Measurements from ENCODE around the gene MRPS9.

Gene MRPS9

DNA sequence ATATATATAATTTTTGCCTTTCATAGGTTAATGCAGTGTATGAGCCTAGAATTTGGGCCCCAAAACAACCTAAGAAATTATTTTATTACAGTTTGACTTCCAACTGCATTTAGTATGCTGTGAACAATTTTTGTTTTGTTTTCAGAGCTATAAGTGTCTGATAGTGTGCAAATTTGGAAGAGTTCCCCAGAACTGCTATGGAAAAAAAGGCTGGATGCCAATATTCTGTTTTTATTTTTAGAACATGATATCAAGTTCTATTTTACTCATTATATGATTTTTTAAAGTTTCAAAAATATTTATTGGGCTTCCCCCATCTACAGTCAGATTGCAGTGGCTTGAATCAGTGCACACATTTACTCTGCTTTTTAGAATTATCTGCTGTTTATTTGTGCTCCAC is 42.6 kb downstream of the MRPS9 start:
- no peak for DNase-seq

DNA sequence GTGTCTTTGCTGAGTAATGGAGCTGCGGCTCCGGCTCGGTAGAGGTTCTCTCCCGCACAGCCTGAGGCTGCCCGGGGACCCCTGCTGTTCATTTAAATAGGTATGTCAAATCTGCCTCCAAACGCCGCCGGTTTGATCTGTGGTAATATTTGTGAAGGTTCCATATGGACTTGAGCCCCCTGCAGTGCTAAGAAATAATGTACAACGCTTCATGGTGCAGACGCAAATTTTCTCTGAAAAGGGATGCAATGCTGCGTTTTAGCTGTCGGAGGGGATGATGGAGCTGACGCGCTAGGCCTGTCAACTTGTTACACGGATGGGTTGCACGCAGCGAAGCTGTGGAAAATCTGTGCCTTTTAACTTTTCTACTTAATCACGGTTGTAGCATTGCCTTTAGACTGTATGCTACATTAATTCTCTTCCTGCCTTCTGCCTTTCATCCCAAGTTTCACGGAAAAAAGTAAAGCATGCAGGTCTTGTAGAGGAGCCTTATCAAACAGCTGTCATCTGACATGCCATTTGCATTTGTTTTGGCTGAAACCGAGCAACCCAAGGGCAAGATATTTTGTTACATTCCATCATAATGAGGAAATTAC is 43.2 kb downstream of the MRPS9 start:
- DNase-seq: no peak

DNA sequence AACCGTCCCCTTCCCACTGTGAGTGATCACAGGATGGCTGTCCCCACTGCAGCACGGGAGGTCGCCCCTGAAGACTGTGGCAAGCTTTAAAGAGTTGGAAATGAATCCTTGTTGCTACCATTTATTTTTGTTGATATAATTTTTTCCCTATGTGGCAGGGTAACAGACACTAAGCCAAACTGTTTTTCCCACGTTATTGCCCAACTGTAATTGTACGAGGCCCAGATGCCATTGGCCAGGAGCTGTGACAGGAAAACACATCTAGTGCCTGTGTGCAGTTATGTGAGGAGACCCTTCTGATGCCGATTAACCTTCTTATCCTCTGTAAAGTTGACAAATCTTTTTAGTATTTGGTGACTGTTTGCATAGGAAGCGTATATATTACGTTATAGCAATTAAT is 44.2 kb downstream of the MRPS9 start:
- DNase-seq: no peak

DNA sequence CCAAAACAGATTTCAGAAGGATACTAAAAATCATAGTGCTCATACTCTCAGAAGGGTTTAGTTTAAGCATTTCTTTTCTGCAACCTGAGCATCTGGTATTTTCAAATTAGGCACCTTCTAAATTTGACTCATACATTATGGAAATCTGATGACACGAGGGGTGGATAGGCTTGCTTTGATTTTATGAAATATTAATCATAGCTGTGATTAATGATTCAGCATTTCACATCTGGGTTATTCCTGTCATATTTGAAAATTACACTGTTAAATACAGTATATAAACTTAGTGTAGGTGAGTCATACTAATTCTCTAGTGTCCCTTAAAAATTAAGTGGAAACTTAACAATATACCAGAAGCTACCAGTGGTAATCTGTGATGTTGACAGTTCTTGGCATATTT is 47.7 kb downstream of the MRPS9 start:
- no peak for DNase-seq

DNA sequence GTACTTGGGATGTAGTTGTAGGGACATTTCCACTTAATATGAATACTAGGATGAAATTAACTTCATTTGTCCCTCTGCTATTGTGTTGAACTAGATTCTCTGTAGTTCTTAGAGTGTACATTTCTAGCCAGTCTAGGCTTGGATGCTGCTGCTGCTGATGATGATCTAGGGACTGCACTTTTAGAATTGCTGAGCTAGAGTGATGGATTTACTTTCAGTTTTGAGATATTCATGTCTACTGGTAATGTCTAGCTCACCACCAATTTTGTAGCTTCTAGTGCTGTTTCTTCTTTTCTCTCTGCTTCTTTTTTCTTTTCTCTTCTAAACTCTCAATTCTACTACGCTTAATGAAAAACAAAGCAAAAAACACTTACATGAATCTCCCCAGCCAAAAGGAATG is 49.4 kb downstream of the MRPS9 start:
- DNase-seq: no peak

DNA sequence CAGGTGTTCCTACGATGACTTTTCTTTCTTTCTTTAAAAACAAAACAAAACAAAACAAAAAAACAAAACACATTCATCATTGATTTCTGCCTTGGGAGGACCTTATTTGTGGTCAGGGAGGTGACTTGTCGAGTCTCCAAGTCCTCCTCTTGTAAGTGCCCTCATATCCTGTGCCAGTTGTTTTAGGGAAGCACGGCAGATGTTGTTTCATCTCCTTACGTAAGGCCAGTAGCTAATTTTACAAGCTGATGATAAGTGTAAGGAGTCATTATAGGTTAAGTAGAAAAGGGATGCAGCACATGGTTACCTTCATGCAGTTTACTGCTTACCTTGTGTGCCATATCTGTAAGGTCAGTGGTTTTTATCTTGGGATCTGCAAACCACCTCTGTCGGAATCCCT is 52.2 kb downstream of the MRPS9 start:
- DNase-seq: no peak

DNA sequence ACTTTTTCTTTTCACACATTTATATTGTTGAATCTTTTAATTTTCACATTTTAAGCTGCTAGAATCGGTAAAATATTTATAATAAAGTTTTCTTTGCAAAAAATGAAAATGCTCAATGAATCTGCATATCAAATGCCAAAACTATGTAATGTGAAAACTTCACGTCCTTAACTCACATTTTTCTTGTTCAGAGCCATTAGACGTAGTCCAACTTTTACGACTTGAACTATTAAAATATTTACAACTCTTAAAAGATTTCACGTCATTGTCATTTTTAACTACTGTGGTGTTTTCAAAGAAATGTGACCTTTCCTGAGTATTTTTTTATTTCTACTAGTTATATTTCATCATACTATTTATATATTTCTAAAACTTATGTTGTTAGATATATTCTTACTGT is 54.9 kb downstream of the MRPS9 start:
- no peak for DNase-seq

DNA sequence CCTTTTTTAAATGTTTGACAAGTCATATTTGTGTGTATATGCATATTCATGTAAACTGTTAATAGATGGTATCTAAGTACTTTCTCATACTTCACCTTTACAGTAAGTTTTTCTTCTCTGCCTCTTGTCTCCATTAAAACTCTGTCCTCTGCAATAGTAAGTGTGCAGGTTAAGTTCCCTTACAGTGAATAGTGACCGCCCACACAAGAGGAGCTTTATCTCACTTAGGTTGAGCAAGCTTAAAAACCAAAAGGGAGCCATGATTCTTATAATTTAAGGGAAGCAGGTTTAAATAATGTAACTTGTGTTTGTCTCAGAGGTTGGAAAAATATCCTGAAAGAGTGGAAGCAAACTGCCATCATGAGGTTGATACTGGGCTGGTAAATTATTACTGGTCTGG is 61.3 kb downstream of the MRPS9 start:
- DNase-seq: no peak

DNA sequence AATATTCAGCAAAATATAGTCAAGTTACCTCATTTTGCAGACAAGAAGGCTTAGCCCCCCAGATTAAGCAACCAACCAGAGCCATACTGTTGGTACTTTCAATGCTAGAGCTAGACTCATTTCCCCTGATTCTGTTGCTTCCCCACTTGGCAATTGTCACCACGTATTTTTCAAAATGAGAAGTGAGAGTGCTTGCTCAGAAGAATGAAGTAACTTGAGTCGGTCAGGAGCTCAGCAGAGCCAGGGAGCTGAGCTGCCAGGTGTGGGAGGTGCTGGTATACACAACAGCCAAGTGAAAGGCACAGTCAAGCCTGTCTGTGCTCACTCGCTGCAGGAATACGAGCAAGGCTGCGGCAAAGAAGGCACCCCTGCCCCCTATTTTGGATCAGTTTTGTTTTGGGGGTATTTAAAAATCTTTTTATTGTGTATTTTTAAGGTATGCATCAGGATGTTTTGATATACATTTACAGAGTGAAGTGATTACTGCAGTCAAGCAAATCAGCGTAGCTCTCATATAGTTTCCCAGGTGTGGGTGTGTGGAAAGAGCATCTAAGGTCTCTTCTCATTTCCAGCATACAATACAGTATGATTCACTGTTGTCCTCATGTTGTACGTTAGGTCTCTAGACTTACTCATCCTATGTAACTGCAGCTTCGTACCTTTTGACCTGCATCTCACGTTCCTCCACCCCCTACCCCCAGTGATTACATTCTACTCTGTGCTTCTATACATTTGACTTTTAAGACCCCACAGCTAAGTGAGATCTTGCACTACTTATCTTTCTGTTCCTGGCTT is 62.4 kb downstream of the MRPS9 start:
- no peak for DNase-seq

DNA sequence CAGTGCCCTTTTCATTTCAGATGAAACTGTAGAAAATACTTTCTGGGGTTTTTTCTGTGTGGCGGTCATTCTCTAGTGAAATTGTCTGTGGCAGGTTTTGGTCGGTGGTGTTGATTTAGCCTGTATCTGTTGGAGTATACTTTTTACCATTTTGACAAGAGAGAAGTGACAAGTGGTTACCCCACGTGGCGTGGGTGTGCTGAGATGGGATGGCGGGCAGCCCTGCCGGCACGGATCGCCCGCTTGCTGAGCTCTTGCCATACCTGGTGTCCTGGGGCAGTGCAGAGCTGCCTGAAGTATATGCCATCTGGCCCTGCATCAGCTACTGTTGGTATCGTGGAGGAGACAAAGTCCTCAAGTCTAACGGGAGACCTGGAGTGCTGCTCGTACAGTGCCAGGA is 64.1 kb downstream of the MRPS9 start:
- DNase-seq: no peak

DNA sequence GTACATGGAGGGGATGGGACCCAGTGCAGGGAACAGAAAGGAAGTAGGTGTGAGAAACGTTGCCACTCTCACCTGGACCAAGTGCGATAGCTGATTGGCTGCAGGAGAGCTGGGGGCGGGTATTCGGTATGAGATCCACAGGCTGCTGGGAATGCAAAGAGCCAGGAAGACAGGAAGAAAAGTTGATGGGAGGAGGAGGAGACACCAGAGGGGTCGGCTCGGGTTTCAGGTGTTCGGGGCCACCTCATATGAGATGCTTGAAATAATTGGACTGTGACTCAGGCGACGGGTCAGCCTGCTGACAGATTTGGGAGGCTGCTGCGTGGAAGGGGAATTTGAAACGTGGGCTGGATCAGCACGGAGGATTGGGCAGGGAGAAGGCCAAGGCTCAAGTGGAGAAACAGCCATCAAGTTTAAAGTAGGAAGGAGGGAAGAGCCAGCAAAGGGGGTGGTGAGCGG is 65.1 kb downstream of the MRPS9 start:
- no peak for DNase-seq

DNA sequence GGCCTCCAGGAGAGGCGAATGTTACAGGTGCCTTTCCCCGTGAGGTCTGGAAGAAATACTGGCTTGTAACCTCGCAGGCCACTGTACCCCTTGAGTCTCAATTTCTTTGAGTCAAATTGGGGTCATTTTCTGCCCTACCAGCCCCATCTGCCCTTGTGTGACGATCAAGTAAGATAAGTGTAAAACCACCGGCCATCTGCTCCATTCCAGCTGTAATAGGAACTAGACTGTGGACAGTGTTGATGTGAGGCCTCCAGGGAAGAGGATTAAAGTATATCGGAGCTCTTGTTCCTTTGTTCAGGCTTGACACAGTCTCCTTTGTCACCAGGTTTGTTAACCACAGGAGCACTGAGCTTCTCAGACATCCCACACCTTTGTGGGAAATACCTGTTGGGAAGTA is 65.6 kb downstream of the MRPS9 start:
- no peak for DNase-seq

DNA sequence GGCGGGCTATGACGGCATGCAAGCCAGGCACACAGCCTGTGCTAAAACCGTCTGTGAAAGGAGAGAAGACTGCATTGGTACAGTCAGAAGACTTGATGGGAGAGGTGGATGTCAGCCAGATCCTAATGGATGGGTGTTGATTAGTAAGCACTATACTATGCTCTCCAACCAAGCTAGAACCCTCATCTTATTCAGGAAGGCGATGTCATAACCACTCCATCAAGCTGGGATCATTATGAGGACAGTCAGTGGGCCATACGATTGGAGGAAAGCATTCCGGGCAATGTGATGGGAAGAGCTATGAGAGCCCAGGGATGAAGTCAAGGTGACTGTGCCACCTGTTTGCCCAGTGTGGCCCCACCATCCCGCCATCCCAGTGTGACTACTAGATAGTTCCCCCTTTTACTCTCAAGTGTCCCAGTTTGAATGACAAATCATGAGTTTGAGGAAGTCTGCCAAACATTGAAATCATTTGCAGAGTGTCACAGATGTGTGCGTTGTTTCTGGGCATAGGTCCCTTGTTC is 66.4 kb downstream of the MRPS9 start:
- DNase-seq: no peak

DNA sequence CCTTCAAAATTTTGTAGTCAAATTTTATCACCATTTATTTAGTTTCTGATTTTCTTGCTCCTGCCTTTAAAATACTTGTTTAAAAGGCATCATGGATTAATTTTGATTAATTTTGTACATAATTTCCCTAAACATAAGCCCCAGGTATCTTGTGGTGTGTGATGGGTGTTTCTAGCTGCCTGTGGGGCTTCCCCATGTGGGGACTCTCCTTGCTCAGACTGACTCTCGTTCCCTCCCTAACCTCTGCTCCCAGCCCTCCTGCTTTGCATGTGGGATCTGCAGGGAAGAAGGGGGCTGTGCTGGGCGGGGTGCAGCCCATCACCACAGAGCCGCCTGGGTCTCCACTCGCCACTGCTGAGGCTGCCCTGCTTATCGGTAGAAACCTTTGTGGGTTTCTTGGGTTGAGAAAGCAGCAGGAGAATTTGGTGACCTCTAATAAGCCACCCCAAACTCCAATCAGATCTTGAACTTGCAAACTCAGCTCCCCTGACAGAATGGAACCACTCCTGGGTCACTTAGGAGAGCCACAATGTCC is 72.5 kb downstream of the MRPS9 start:
- no peak for DNase-seq

DNA sequence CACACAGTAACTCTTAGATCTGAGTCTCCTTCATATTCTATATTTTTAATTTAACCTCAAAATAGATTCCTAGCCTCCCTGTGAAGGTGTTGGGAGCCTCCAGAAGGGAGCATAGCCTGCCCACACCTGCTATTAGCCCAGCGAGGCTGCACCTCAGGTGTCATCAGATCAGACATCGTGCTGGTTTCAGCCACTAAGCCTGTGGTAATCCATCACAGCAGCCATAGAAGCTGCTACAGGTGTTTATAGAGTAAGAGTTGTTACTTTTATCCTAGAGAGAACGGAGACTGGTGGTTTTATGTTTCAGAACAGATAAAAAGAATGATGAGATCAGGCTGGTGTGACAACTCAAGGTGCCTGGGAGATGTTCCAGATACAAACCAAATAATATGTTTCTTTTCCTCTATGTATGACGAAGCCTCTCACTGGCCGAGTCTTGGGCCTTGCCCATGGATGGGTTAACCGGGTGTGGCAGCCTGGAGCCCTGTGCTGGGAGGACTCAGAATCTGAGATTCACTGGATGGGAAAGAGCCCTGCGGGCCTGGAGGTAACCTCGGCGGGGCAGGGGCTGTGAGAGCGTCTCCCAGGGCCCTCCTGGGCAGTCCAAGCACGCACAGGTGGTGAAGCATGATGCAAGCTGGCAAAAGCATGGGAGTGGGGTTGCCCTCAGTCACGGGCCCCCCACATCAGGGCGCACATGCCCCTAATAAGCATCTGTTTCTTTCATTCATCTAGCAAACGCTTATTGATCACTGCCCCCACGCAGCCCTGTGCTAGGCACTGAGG is 73.7 kb downstream of the MRPS9 start:
- DNase-seq: no peak

DNA sequence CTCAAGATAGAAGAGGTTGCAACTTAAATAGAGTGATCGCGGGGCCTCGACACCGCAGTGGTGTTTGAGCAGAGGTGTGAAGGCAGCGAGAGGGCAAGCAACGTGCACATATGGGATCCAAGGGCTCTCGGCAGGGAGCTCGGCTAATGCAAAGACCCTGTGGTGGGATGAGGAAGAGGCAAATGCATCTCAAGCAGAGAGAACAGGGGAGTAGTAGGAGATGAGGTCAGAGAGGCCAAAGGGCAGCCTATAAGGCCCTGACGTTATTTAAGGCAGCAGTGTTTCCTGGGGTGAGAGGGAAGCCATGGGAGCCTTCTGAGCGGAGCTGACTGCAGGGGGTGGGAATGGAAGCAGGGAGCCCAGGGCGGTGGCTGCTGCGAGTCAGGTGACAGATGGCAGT is 74.5 kb downstream of the MRPS9 start:
- no peak for DNase-seq

DNA sequence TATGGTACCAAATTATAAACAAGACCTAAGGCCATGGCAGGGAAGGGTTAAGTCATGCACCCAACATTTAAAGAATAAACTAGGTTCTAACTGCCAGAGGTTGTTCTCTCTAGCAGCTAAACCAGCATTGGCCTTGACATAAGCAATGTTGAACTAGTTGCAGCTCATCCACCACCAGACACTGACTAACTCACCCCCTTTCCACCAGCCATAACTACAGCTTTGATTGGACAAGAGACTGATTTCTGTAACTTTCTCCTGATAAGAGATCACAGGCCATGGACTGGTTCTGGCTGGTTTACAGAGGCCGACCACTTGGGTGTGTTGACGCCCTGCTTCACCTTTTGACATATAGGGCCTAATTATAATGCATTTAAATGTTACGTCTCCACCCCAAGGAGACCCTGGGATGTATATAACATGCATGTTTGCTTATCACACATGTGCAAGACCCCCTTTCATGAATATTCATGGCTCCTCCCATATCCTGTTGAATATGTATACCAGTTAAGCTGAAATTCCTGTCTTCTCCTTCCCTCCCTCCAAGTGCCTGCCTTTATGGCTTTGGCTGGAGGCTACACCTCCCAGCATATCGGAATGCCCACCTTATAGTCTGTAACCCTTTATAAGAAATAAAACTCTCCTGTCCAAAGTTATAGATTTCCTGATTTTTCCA is 75.9 kb downstream of the MRPS9 start:
- DNase-seq: no peak

DNA sequence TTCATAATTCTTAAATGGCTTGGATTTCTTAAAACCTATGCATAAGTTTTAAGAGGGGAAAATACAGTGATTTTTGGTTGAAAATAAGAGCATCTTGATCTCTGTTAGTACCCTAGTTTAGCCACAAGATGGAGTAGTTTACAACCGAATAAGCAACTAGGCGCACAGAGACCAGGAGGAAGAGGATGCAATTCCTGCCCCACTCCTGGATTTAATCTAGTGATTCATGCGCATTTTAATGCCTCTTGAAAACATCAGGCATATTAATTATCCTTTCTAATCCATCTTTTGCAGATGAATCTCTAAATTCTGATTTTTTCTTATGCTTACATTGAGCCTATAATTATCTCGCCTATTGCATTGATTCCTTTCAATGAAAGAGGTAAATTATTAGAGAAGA is 76.7 kb downstream of the MRPS9 start:
- DNase-seq: no peak

DNA sequence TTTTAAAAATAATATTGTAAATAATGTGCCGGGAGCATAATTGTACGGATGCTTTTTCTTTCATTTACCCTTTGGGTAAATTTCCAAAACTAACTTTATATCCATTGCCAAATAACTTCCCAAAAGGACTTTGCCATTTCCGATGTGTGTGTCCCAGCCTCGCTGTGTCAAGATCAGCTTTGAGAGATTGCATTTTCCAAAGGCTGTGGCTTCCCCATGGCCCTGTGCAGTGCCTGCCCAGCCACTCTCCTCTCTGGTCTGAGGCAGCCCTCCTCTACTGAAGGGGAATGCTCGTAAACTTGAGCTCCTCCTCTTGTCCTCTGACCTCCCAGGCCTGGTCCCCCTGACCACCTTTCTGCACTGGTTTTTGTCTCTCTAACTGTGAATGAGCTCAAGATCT is 78.5 kb downstream of the MRPS9 start:
- DNase-seq: no peak

DNA sequence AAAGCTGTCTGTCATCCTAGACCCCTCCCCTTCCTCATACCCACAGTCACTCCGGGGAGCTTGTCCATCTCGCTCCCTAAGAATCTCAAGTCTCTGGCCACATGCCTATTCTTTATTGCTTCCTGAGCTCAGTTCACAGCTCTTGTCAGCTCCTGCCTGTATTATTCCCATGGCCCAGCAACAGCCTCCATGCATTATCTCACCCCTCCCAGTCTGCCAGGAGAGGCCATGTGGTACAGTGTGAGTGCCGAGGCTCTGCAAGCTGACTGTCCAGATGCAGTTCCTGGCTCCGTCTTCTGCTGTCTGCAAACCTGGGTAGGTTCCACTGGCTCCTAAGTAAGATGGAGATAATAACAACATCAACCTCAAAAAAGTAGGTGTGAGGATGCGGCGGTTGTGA is 79.7 kb downstream of the MRPS9 start:
- no peak for DNase-seq

DNA sequence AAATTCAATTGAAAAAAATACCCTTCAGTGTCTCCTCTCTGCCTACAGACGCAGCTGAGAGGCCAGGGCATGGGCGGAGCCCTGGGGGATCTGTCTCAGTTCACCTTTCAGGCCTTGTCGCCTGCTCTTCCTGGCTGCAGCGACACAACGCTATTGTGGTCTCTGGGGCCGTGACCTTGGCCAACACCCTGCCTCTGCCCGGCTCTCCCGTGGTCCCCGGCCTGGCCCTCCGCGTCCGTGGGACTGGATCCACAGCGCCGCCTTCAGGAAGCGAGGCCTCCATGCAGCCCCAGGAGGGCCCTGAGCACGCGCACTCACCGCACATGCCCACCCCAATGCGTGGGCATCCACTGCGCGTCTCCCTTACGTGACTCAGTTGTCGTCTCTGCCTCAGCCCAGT is 81.1 kb downstream of the MRPS9 start:
- DNase-seq: no peak

DNA sequence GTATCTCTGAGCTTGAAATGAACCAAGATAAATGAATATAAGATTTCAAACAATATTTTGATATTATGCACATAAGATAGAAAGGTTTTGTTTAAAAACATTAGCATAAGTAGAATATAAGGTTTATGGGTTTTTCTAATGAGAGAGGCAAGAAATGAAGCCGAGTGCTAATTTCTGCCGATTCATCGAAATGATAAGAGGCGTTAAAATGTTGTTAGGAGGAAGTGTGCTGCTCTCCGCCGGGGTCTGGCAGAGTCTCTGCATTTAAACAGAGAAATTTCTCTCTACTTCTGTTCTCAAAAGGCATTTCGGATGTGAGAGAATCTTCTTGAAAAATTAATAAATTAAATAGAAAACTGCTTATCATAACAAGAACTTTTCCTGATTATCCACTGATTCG is 83.6 kb downstream of the MRPS9 start:
- no peak for DNase-seq

DNA sequence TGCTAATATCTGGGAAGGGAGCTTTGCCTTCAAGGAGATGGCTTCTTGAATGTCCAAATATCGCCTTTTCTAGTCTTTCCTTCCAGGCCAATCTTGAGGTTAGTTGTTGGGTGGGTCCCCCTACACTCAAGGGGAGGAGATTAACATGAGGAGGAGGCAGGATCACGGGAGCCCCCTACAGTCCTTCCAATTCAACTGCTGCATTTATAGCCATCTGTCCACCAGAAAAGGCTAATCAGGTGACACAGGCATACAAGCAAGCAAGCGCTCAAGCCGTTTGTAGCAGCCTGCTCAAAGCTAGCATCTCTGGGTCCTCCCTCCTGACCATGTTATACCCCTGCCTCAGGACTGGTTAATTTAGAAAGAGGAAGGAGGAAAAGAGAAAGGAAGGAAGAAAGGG is 87.6 kb downstream of the MRPS9 start:
- no peak for DNase-seq

Data from stimulated activated CD4-positive, alpha-beta T cell treated with anti-CD3 and anti-CD28 coated beads, Interleukin-4, amount 100 ng/mL, for 24 hours (primary cell).